NCI-H2029 (cell line): ENCODE measurements around the gene GRIFIN.

Experiments used
- DNase-seq: peaks from one replicate; lab custom pipeline; 2025; lab: John Stamatoyannopoulos, UW

The GRIFIN gene

GRCh38 chr7:2498708-2499107, 22.5 kb upstream of the GRIFIN start:
- no peak for DNase-seq

GRCh38 chr7:2497500-2498336, 21.5 kb upstream of the GRIFIN start:
- no peak for DNase-seq

GRCh38 chr7:2497065-2497464, 20.9 kb upstream of the GRIFIN start:
- DNase-seq = no peak

- no peak for DNase-seq
Measured at GRCh38 chr7:2496375-2496774, 20.2 kb upstream of the GRIFIN start.

GRCh38 chr7:2495418-2496299, 19.5 kb upstream of the GRIFIN start:
- no peak for DNase-seq

- no peak for DNase-seq
Measured at GRCh38 chr7:2494191-2495130, 18.3 kb upstream of the GRIFIN start.

- no peak for DNase-seq
Measured at GRCh38 chr7:2493205-2494164, 17.3 kb upstream of the GRIFIN start.

- DNase-seq = no peak
Measured at GRCh38 chr7:2492038-2492437, 15.8 kb upstream of the GRIFIN start.

GRCh38 chr7:2490181-2490651, 14.0 kb upstream of the GRIFIN start:
- no peak for DNase-seq

GRCh38 chr7:2488681-2489080, 12.5 kb upstream of the GRIFIN start:
- DNase-seq = no peak

GRCh38 chr7:2488272-2488645, 12.1 kb upstream of the GRIFIN start:
- DNase-seq = no peak

- no peak for DNase-seq
Measured at GRCh38 chr7:2487586-2488271, 11.5 kb upstream of the GRIFIN start.

- no peak for DNase-seq
Measured at GRCh38 chr7:2484868-2485267, 8.7 kb upstream of the GRIFIN start.

- DNase-seq = no peak
Measured at GRCh38 chr7:2483494-2483893, 7.3 kb upstream of the GRIFIN start.

- no peak for DNase-seq
Measured at GRCh38 chr7:2482725-2483451, 6.7 kb upstream of the GRIFIN start.

- no peak for DNase-seq
Measured at GRCh38 chr7:2481195-2481594, 5.0 kb upstream of the GRIFIN start.

- DNase-seq = no peak
Measured at GRCh38 chr7:2480070-2480408, 3.8 kb upstream of the GRIFIN start.

- DNase-seq = no peak
Measured at GRCh38 chr7:2479276-2480069, 3.3 kb upstream of the GRIFIN start.

- DNase-seq = no peak
Measured at GRCh38 chr7:2478800-2479199, 2.6 kb upstream of the GRIFIN start.
